WTC11 (cell line): ENCODE results near the gene OVOL1. TPM values are rescaled to one million over a fixed set of nuclear protein-coding genes. Genes with fewer than 3 reads are reported as not detected.

Source experiments
- ATAC-seq: fragments of 200-7000 bp; cut with Tn5 transposase; 2 replicates; pipeline ENCODE4 v1.10.0; 2021; ENCODE audit warnings: mild to moderate bottlenecking, moderate library complexity
- CTCF ChIA-PET: fragments of 300-600 bp; sonication (Branson Sonifier 250); formaldehyde crosslinking; loops from one replicate; lab custom pipeline; 2021; ENCODE audit warnings: antibody characterized with exemption; lab: Charles Lee
- POLR2A ChIA-PET: fragments of 350-600 bp; sonication (Branson Sonifier 250); formaldehyde crosslinking; loops from one replicate; lab custom pipeline; 2021; ENCODE audit warnings: antibody characterized with exemption; lab: Charles Lee
- DNase-seq: peaks from one replicate; pipeline ENCODE4 v3.0.0; 2021; ENCODE audit warnings: low spot score
- H3K27ac Mint-ChIP-seq: 2 replicates; pipeline ENCODE4 v1.8.0; 2021; ENCODE audit warnings: mixed read lengths
- H3K27me3 Mint-ChIP-seq: 2 replicates; pipeline ENCODE4 v1.8.0; 2021; ENCODE audit warnings: low read depth, mild to moderate bottlenecking, moderate library complexity, mixed read lengths
- H3K36me3 Mint-ChIP-seq: 2 replicates; pipeline ENCODE4 v1.8.0; 2021; ENCODE audit warnings: mixed read lengths
- H3K4me1 Mint-ChIP-seq: 2 replicates; pipeline ENCODE4 v1.8.0; 2022; ENCODE audit warnings: mixed read lengths
- H3K4me3 Mint-ChIP-seq: 2 replicates; pipeline ENCODE4 v1.8.0; 2021; ENCODE audit warnings: mild to moderate bottlenecking, moderate library complexity, mixed read lengths
- H3K9me3 Mint-ChIP-seq: 2 replicates; pipeline ENCODE4 v1.8.0; 2021; ENCODE audit warnings: mixed read lengths
- EMX1 ChIP-seq: fragments of 250-450 bp; sonication (Bioruptor Pico); IDR thresholded peaks from 2 replicates; pipeline ENCODE4 v1.8.0; 2021; ENCODE audit warnings: mild to moderate bottlenecking
- ETV6 ChIP-seq: sonication (generic); formaldehyde crosslinking; IDR thresholded peaks from 2 replicates; pipeline ENCODE4 v1.8.1; 2022; ENCODE audit warnings: mild to moderate bottlenecking, missing genetic modification reagents
- GTF2I ChIP-seq: fragments of 250-450 bp; sonication (Bioruptor Pico); conservative IDR thresholded peaks from 2 replicates; pipeline ENCODE4 v1.4.0; 2021; ENCODE audit warnings: mild to moderate bottlenecking
- MXD4 ChIP-seq: fragments of 250-450 bp; sonication (Bioruptor Pico); IDR thresholded peaks from 2 replicates; pipeline ENCODE4 v1.8.0; 2021; ENCODE audit warnings: mild to moderate bottlenecking, moderate library complexity, borderline replicate concordance
- NFATC4 ChIP-seq: fragments of 250-450 bp; sonication (Bioruptor Pico); IDR thresholded peaks from 2 replicates; pipeline ENCODE4 v1.9.0; 2021; ENCODE audit warnings: mild to moderate bottlenecking
- NR1H2 ChIP-seq: sonication (generic); formaldehyde crosslinking; IDR thresholded peaks from 2 replicates; pipeline ENCODE4 v1.9.0; 2021; ENCODE audit warnings: mild to moderate bottlenecking, moderate library complexity, missing genetic modification reagents
- NR2C2 ChIP-seq: sonication (generic); formaldehyde crosslinking; IDR thresholded peaks from 2 replicates; pipeline ENCODE4 v1.8.0; 2022; ENCODE audit warnings: mild to moderate bottlenecking, missing genetic modification reagents
- RORB ChIP-seq: fragments of 250-450 bp; sonication (Bioruptor Pico); IDR thresholded peaks from 2 replicates; pipeline ENCODE4 v1.9.0; 2021; ENCODE audit warnings: mild to moderate bottlenecking
- SOX15 ChIP-seq: fragments of 250-450 bp; sonication (Bioruptor Pico); IDR thresholded peaks from 2 replicates; pipeline ENCODE4 v1.9.0; 2021; ENCODE audit warnings: mild to moderate bottlenecking
- TCF7 ChIP-seq: sonication (generic); formaldehyde crosslinking; IDR thresholded peaks from 2 replicates; pipeline ENCODE4 v1.8.0; 2022; ENCODE audit warnings: mild to moderate bottlenecking, low read depth, missing genetic modification reagents, moderate library complexity
- ZNF219 ChIP-seq: sonication (generic); formaldehyde crosslinking; IDR thresholded peaks from 2 replicates; pipeline ENCODE4 v1.8.0; 2023; ENCODE audit warnings: missing genetic modification reagents, mild to moderate bottlenecking, borderline replicate concordance
- ZNF396 ChIP-seq: fragments of 250-450 bp; sonication (Bioruptor Pico); IDR thresholded peaks from 2 replicates; pipeline ENCODE4 v1.8.0; 2021; ENCODE audit warnings: mild to moderate bottlenecking, moderate library complexity, borderline replicate concordance
- total RNA-seq: library from RNA; stranded (reverse); gene quantifications from 3 replicates; pipeline ENCODE4 v1.2.3, GENCODE V29; 2021
- TF ChIP-seq, protein P1 (sequence below): fragments of 250-450 bp; sonication (Bioruptor Pico); conservative IDR thresholded peaks from 2 replicates; pipeline ENCODE4 v1.9.0; 2021; ENCODE audit warnings: mild to moderate bottlenecking
- TF ChIP-seq, protein P2 (sequence below): sonication (generic); formaldehyde crosslinking; IDR thresholded peaks from 2 replicates; pipeline ENCODE4 v1.8.1; 2023; ENCODE audit warnings: mild to moderate bottlenecking, moderate library complexity, missing genetic modification reagents
- TF ChIP-seq, protein P3 (sequence below): sonication (generic); formaldehyde crosslinking; IDR thresholded peaks from 2 replicates; pipeline ENCODE4 v1.8.0; 2022; ENCODE audit warnings: missing genetic modification reagents
- TF ChIP-seq, protein P4 (sequence below): sonication (generic); formaldehyde crosslinking; IDR thresholded peaks from 2 replicates; pipeline ENCODE4 v1.8.1; 2022; ENCODE audit warnings: low read depth, mild to moderate bottlenecking, moderate library complexity, missing genetic modification reagents, borderline replicate concordance
- TF ChIP-seq, protein P5 (sequence below): fragments of 250-450 bp; sonication (Bioruptor Pico); IDR thresholded peaks from 2 replicates; pipeline ENCODE4 v2.1.2; 2022; ENCODE audit warnings: mild to moderate bottlenecking, moderate library complexity
- TF ChIP-seq, protein P6 (sequence below): sonication (generic); formaldehyde crosslinking; IDR thresholded peaks from 2 replicates; pipeline ENCODE4 v1.8.1; 2022; ENCODE audit warnings: low read depth, missing genetic modification reagents, borderline replicate concordance
- TF ChIP-seq, protein P7 (sequence below): sonication (generic); formaldehyde crosslinking; IDR thresholded peaks from 2 replicates; pipeline ENCODE4 v1.8.1; 2023; ENCODE audit warnings: mild to moderate bottlenecking, missing genetic modification reagents

The OVOL1 gene
- total RNA-seq, 1 experiment from 2014 or later: 6.8 TPM

DNA sequence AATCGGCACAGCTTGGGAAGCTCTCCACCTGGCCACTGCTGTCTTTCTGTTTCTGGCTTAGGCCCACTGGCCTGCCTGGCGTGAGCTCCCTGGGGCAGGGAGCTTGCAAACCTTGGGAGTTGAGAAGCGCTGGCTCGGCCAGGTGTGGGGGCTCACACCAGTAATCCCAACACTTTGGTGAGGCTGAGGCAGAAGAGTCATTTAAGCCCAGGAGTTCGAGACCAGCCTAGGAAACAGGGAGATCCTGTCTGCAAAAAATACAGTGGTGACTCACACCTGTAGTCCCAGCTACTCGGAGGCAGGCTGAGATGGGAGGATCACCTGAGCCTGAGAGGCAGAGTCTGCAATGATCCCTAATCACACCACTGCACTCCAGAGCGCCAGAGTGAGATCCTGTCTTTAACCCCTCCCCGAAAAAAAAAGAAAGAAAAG lies 10.1 kb upstream of the OVOL1 start (continued):
- TF ChIP-seq, protein P1, sequence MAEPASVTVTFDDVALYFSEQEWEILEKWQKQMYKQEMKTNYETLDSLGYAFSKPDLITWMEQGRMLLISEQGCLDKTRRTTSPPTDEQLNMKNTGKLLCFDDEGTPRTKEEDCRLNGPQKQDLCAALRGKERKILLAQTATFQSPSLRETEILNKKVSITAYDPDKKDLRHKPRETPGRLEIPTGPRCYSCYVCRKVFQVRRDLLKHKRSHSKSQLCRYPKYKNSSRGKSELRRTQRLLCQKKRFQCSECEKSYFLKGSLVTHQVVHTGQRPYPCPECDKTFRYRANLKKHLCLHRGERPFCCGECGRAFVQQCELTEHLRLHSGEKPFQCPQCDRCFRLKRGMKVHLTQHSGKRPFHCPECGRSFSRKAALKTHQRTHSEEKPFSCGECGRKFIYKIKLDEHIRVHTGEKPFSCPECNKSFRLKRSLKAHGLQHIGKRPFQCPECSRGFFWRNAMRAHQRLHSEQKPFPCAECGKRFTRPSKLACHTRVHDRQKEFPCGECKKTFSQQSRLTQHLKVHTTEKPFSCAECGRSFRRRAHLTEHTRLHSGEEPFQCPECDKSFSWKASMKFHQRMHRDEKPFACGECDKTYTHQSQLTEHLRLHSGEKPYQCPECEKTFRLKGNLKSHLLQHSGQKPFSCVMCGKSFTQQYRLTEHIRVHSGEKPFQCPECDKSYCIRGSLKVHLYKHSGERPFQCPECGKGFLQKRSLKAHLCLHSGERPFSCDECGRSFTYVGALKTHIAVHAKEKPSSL (CRISPR knock-in tag): no peak

DNA sequence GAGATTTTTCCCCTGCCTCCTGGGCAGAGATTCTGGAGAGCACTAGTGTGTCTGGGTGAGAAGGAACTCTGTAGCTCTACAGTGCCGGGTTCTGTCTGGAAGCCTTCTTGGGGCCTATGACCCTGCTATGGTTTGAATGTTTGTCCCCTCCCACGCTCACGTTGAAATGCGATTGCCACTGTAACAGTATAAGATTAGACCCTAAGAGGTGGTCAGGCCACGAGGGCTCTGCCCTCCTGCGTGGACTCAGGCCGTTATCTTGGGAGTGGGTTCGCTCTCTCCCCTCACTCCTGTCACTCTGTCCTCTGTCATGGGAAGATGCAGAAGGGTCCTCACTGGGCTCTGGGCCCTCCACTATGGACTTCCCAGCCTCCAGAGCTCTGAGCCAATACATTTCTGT lies 9.6 kb upstream of the OVOL1 start:
- ChIA-PET POLR2A (no interaction called here), CTCF (interaction anchor here (1.0 to 1.3 kb wide), 5 partner anchors 24 to 83 kb away, joined by 3 to 6 read pairs (median 3); partner anchors contain the start of genes KAT5 and MUS81)
- TF ChIP-seq TCF7 (CRISPR knock-in tag) (no peak), EMX1 (CRISPR knock-in tag) (no peak), SOX15 (CRISPR knock-in tag) (no peak), ETV6 (CRISPR knock-in tag) (no peak), NR1H2 (CRISPR knock-in tag) (no peak), ZNF219 (CRISPR knock-in tag) (no peak), ZNF396 (CRISPR knock-in tag) (no peak)
- TF ChIP-seq, protein P2, sequence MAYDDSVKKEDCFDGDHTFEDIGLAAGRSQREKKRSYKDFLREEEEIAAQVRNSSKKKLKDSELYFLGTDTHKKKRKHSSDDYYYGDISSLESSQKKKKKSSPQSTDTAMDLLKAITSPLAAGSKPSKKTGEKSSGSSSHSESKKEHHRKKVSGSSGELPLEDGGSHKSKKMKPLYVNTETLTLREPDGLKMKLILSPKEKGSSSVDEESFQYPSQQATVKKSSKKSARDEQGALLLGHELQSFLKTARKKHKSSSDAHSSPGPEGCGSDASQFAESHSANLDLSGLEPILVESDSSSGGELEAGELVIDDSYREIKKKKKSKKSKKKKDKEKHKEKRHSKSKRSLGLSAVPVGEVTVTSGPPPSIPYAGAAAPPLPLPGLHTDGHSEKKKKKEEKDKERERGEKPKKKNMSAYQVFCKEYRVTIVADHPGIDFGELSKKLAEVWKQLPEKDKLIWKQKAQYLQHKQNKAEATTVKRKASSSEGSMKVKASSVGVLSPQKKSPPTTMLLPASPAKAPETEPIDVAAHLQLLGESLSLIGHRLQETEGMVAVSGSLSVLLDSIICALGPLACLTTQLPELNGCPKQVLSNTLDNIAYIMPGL (CRISPR knock-in tag): no peak
- TF ChIP-seq, protein P3, sequence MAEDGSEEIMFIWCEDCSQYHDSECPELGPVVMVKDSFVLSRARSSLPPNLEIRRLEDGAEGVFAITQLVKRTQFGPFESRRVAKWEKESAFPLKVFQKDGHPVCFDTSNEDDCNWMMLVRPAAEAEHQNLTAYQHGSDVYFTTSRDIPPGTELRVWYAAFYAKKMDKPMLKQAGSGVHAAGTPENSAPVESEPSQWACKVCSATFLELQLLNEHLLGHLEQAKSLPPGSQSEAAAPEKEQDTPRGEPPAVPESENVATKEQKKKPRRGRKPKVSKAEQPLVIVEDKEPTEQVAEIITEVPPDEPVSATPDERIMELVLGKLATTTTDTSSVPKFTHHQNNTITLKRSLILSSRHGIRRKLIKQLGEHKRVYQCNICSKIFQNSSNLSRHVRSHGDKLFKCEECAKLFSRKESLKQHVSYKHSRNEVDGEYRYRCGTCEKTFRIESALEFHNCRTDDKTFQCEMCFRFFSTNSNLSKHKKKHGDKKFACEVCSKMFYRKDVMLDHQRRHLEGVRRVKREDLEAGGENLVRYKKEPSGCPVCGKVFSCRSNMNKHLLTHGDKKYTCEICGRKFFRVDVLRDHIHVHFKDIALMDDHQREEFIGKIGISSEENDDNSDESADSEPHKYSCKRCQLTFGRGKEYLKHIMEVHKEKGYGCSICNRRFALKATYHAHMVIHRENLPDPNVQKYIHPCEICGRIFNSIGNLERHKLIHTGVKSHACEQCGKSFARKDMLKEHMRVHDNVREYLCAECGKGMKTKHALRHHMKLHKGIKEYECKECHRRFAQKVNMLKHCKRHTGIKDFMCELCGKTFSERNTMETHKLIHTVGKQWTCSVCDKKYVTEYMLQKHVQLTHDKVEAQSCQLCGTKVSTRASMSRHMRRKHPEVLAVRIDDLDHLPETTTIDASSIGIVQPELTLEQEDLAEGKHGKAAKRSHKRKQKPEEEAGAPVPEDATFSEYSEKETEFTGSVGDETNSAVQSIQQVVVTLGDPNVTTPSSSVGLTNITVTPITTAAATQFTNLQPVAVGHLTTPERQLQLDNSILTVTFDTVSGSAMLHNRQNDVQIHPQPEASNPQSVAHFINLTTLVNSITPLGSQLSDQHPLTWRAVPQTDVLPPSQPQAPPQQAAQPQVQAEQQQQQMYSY (CRISPR knock-in tag): no peak
- TF ChIP-seq, protein P4, sequence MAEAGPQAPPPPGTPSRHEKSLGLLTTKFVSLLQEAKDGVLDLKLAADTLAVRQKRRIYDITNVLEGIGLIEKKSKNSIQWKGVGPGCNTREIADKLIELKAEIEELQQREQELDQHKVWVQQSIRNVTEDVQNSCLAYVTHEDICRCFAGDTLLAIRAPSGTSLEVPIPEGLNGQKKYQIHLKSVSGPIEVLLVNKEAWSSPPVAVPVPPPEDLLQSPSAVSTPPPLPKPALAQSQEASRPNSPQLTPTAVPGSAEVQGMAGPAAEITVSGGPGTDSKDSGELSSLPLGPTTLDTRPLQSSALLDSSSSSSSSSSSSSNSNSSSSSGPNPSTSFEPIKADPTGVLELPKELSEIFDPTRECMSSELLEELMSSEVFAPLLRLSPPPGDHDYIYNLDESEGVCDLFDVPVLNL (CRISPR knock-in tag): no peak
- Mint-ChIP-seq H3K4me1 (peaks cover 2% of the 10 kb centered on the region; the same call in 1 of the 2 replicates), H3K27me3 (peaks cover 8% of the 10 kb centered on the region), H3K27ac (no peak overlapping the region), H3K4me3 (no peak overlapping the region), H3K9me3 (no peaks in the 10 kb centered on the region), H3K36me3 (no peaks in the 10 kb centered on the region)
- DNase-seq: no peak
- no peak for ATAC-seq

DNA sequence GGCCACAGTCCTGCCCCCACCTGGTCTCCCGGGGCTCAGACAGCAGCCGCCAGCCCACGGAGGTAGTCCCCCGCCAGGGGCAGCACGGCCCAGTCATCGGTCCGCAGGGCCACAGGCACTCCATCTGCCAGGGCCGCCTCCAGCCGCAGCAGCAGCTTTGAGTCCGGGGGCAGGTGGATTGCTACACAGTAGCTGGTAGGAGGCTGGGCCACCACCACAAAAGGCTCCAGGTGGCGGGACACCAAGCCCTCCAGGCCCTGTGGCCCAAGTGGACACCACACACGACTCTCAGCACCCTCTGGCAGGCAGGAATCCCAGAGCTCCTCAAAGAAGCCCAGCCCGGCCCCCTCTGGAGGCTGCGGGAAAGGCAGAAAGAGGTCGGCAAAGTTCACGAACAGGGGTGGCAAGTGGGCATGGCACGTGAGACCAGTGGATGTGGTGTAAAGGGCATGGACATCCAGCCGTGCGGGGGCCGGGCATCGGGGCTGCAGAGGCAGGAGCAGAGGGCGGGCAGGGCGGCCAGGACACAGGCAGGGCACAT lies 9.0 kb upstream of the OVOL1 start:
- ATAC-seq (no peak), DNase-seq (no peak)
- no peak overlapping the region for H3K27ac Mint-ChIP-seq
- POLR2A ChIA-PET: no interaction called here
- H3K27me3 Mint-ChIP-seq: peaks cover 14% of the 10 kb centered on the region
- no peaks in the 10 kb centered on the region for H3K9me3 Mint-ChIP-seq
- H3K4me3 Mint-ChIP-seq: no peak overlapping the region
- H3K4me1 Mint-ChIP-seq: peaks cover 4% of the 10 kb centered on the region
- H3K36me3 Mint-ChIP-seq: no peaks in the 10 kb centered on the region
- CTCF ChIA-PET: interaction anchor here (0.9 to 4.3 kb wide), 8 partner anchors 14 to 245 kb away, joined by 3 to 151 read pairs (median 5); partner anchors contain the start of genes KAT5, MUS81, RNASEH2C and TSGA10IP
- TF ChIP-seq, protein P5, sequence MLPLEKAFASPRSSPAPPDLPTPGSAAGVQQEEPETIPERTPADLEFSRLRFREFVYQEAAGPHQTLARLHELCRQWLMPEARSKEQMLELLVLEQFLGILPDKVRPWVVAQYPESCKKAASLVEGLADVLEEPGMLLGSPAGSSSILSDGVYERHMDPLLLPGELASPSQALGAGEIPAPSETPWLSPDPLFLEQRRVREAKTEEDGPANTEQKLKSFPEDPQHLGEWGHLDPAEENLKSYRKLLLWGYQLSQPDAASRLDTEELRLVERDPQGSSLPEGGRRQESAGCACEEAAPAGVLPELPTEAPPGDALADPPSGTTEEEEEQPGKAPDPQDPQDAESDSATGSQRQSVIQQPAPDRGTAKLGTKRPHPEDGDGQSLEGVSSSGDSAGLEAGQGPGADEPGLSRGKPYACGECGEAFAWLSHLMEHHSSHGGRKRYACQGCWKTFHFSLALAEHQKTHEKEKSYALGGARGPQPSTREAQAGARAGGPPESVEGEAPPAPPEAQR (CRISPR knock-in tag): no peak
- TF ChIP-seq, protein P6, sequence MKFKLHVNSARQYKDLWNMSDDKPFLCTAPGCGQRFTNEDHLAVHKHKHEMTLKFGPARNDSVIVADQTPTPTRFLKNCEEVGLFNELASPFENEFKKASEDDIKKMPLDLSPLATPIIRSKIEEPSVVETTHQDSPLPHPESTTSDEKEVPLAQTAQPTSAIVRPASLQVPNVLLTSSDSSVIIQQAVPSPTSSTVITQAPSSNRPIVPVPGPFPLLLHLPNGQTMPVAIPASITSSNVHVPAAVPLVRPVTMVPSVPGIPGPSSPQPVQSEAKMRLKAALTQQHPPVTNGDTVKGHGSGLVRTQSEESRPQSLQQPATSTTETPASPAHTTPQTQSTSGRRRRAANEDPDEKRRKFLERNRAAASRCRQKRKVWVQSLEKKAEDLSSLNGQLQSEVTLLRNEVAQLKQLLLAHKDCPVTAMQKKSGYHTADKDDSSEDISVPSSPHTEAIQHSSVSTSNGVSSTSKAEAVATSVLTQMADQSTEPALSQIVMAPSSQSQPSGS (CRISPR knock-in tag): no peak
- TF ChIP-seq ZNF396 (CRISPR knock-in tag): no peak
- TF ChIP-seq NFATC4 (CRISPR knock-in tag): no peak
- TF ChIP-seq RORB (CRISPR knock-in tag): no peak
- TF ChIP-seq GTF2I: no peak
- TF ChIP-seq, protein P7, sequence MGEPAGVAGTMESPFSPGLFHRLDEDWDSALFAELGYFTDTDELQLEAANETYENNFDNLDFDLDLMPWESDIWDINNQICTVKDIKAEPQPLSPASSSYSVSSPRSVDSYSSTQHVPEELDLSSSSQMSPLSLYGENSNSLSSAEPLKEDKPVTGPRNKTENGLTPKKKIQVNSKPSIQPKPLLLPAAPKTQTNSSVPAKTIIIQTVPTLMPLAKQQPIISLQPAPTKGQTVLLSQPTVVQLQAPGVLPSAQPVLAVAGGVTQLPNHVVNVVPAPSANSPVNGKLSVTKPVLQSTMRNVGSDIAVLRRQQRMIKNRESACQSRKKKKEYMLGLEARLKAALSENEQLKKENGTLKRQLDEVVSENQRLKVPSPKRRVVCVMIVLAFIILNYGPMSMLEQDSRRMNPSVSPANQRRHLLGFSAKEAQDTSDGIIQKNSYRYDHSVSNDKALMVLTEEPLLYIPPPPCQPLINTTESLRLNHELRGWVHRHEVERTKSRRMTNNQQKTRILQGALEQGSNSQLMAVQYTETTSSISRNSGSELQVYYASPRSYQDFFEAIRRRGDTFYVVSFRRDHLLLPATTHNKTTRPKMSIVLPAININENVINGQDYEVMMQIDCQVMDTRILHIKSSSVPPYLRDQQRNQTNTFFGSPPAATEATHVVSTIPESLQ: no peak
- TF ChIP-seq MXD4 (CRISPR knock-in tag): no peak
- no peak for TF ChIP-seq NR2C2
